Upper lobe of right lung (tissue), 1 donor: ENCODE measurements around the gene STK39. TPM values are rescaled to one million over a fixed set of nuclear protein-coding genes. Genes with fewer than 3 reads are reported as not detected.

Experiments
- ATAC-seq: fragments of 200-7000 bp; cut with Tn5 transposase; one replicate; pipeline ENCODE4 v1.9.1; 2020; ENCODE audit warnings: mild to moderate bottlenecking, moderate library complexity
- DNase-seq: peaks from one replicate; pipeline ENCODE4 v3.0.0-alpha.2; 2020
- H3K27ac ChIP-seq: fragments of 200-600 bp; one replicate; pipeline ENCODE4 v1.8.0; 2022
- H3K27me3 ChIP-seq: fragments of 200-600 bp; one replicate; pipeline ENCODE4 v1.8.0; 2022; ENCODE audit warnings: mild to moderate bottlenecking
- H3K36me3 ChIP-seq: fragments of 200-600 bp; one replicate; pipeline ENCODE4 v1.8.0; 2022
- H3K4me1 ChIP-seq: fragments of 200-600 bp; one replicate; pipeline ENCODE4 v1.8.0; 2022
- H3K4me3 ChIP-seq: fragments of 200-600 bp; one replicate; pipeline ENCODE4 v1.8.0; 2022; ENCODE audit warnings: mild to moderate bottlenecking
- H3K9me3 ChIP-seq: fragments of 200-600 bp; one replicate; pipeline ENCODE4 v1.8.0; 2022
- intact Hi-C: fragments of 100-400 bp; cut with DNase I; formaldehyde crosslinking; loops from one replicate; pipeline ENCODE4 v1.11.0; 2022
- total RNA-seq: library from RNA; stranded (reverse); fragmentation: NEBNext Ultra II Directional; extraction: Animal tissue kit (Norgen Biotek cat#: 25700); gene quantifications from one replicate; pipeline ENCODE4 v1.2.1, GENCODE V29; 2021
- TF ChIP-seq, protein P1 (sequence below): fragments of 200-600 bp; IDR thresholded peaks from one replicate; pipeline ENCODE4 v1.8.0; 2022; ENCODE audit warnings: antibody characterized with exemption
- donor health status: DM: no; HTN: yes; CAD: no; lungs with severe emphysema.

Gene STK39
- total RNA-seq, 1 donor from 2014 or later = 13.2 TPM

GRCh38 chr2:168096158-168096557 is 151.2 kb downstream of the STK39 start:
- Histone ChIP-seq H3K27ac (no peak overlapping the region), H3K4me3 (no peak overlapping the region), H3K36me3 (no peaks in the 10 kb centered on the region), H3K4me1 (no peaks in the 10 kb centered on the region), H3K9me3 (no peaks in the 10 kb centered on the region), H3K27me3 (no peaks in the 10 kb centered on the region)
- TF ChIP-seq, protein P1, sequence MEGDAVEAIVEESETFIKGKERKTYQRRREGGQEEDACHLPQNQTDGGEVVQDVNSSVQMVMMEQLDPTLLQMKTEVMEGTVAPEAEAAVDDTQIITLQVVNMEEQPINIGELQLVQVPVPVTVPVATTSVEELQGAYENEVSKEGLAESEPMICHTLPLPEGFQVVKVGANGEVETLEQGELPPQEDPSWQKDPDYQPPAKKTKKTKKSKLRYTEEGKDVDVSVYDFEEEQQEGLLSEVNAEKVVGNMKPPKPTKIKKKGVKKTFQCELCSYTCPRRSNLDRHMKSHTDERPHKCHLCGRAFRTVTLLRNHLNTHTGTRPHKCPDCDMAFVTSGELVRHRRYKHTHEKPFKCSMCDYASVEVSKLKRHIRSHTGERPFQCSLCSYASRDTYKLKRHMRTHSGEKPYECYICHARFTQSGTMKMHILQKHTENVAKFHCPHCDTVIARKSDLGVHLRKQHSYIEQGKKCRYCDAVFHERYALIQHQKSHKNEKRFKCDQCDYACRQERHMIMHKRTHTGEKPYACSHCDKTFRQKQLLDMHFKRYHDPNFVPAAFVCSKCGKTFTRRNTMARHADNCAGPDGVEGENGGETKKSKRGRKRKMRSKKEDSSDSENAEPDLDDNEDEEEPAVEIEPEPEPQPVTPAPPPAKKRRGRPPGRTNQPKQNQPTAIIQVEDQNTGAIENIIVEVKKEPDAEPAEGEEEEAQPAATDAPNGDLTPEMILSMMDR = no peak
- intact Hi-C loops = no loop called here
- ATAC-seq (no peak), DNase-seq (no peak)

DNA sequence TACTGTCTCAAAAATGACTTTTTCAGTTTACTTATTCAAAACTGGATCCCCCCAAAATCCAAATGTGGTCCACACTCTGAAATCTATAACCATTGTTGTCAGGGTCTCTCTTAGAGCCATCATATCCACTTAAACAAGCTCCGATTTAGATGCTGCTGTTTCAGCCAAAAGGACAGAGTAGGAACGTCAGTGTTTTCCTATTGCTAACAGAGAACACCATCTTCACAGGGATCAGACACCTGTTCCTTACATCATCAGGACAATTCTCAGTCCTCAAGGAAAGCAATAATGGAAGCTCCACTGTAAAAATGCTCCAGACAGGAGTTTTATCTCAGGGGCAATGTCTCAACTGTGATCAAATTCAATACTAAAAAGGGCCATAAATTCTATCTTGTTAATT is 155.4 kb downstream of the STK39 start:
- Histone ChIP-seq H3K4me3 (no peak overlapping the region), H3K9me3 (no peaks in the 10 kb centered on the region), H3K27me3 (no peaks in the 10 kb centered on the region), H3K27ac (no peak overlapping the region), H3K36me3 (no peaks in the 10 kb centered on the region), H3K4me1 (no peaks in the 10 kb centered on the region)
- TF ChIP-seq, protein P1 = no peak
- DNase-seq = no peak
- intact Hi-C loops = no loop called here
- no peak for ATAC-seq

- no peak overlapping the region for H3K4me3 ChIP-seq
- intact Hi-C loops = no loop called here
- DNase-seq (no peak), ATAC-seq (no peak)
- TF ChIP-seq, protein P1 = no peak
- no peaks in the 10 kb centered on the region for H3K27me3 ChIP-seq
- no peaks in the 10 kb centered on the region for H3K4me1 ChIP-seq
- H3K9me3 ChIP-seq = no peaks in the 10 kb centered on the region
- H3K36me3 ChIP-seq = no peaks in the 10 kb centered on the region
- H3K27ac ChIP-seq = no peak overlapping the region
Observed at GRCh38 chr2:168090366-168091135, 156.8 kb downstream of the STK39 start.

GRCh38 chr2:168089200-168089599 is 158.2 kb downstream of the STK39 start:
- no peak for ATAC-seq
- no peaks in the 10 kb centered on the region for H3K4me1 ChIP-seq

DNA sequence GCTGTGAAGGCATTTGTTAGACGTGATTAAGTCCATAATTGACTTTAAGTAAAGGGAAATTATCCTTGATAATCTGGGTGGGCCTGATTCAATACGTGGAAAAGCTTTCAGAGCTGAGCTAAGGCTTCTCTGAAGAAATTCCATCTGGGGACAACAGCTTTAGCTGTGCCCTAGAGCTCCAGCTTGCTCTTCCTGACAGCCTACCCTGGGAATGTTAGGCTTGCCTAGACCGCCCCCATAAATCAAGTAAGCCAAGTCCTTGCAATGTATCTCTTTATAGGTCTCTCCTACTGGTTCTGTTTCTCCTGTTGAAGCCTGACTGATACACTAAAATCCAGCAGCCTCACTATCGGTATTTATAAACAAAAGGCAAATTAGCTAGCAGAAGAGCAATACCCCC is 160.0 kb downstream of the STK39 start:
- H3K4me1 ChIP-seq = no peaks in the 10 kb centered on the region
- DNase-seq (no peak), ATAC-seq (no peak)
- no peak overlapping the region for H3K4me3 ChIP-seq
- intact Hi-C loops = no loop called here
- H3K9me3 ChIP-seq = no peaks in the 10 kb centered on the region
- no peaks in the 10 kb centered on the region for H3K36me3 ChIP-seq
- TF ChIP-seq, protein P1 = no peak
- H3K27me3 ChIP-seq = no peaks in the 10 kb centered on the region
- H3K27ac ChIP-seq = no peak overlapping the region

More at GRCh38 chr2:168089200-168089599, 158.2 kb downstream of the STK39 start:
- no peak overlapping the region for H3K27ac ChIP-seq
- DNase-seq = no peak
- H3K27me3 ChIP-seq = no peaks in the 10 kb centered on the region
- no peaks in the 10 kb centered on the region for H3K36me3 ChIP-seq
- H3K9me3 ChIP-seq = no peaks in the 10 kb centered on the region
- H3K4me3 ChIP-seq = no peak overlapping the region
- intact Hi-C loops = no loop called here
- TF ChIP-seq, protein P1 = no peak
